Epithelial cell of esophagus (primary cell): ENCODE data around the gene GATAD2A.
"Not testable (repeated sequence)": the region's sequence is repeated elsewhere in the genome, so short reads cannot be mapped to it uniquely, and the experiment has no call there.

Source experiments
- DNase-seq: peaks from one replicate; pipeline ENCODE4 v3.0.0; 2010; ENCODE audit warnings: low read depth
- H3K4me3 ChIP-seq: 2 replicates; pipeline ENCODE4 v1.5.1; 2011; ENCODE audit warnings: mild to moderate bottlenecking, low read length, control low read depth
- CTCF ChIP-seq: IDR thresholded peaks from 2 replicates; pipeline ENCODE4 v1.5.1; 2011; ENCODE audit warnings: low read depth, mild to moderate bottlenecking, low read length, control low read depth, inconsistent platforms; ENCODE audit not compliant: insufficient read depth; ENCODE audit errors: missing control alignments

Gene GATAD2A

GRCh38 chr19:19468424-19469050 is 63.1 kb downstream of the GATAD2A start:
- no peak overlapping the region for H3K4me3 ChIP-seq
- no peak for DNase-seq
- TF ChIP-seq CTCF = no peak

- no peak for DNase-seq
- H3K4me3 ChIP-seq = no peak overlapping the region
- TF ChIP-seq CTCF = no peak
Measured at GRCh38 chr19:19470579-19470978, 65.1 kb downstream of the GATAD2A start.

- no peak for TF ChIP-seq CTCF
- DNase-seq = no peak
- H3K4me3 ChIP-seq = no peak overlapping the region
Measured at GRCh38 chr19:19471682-19472081, 66.2 kb downstream of the GATAD2A start.

GRCh38 chr19:19472106-19472505 is 66.6 kb downstream of the GATAD2A start:
- not testable (repeated sequence) for DNase-seq, H3K4me3 ChIP-seq

GRCh38 chr19:19475015-19475765 is 69.7 kb downstream of the GATAD2A start:
- DNase-seq = no peak
- no peak overlapping the region for H3K4me3 ChIP-seq
- no peak for TF ChIP-seq CTCF

- TF ChIP-seq CTCF = peak; percentile 54
- no peak overlapping the region for H3K4me3 ChIP-seq
- peak; percentile 40 for DNase-seq
Measured at GRCh38 chr19:19475849-19476828, 70.7 kb downstream of the GATAD2A start.

- no peak overlapping the region for H3K4me3 ChIP-seq
- DNase-seq = no peak
- TF ChIP-seq CTCF = no peak
Measured at GRCh38 chr19:19477705-19478383, 72.4 kb downstream of the GATAD2A start.
